Activated gamma-delta T cell treated with anti-CD3 and anti-CD28 coated beads, Interleukin-2, amount 50 U/mL, for 16 hours (primary cell): Measurements from ENCODE around the gene MTLN.
"Not testable (repeated sequence)": the region's sequence is repeated elsewhere in the genome, so short reads cannot be mapped to it uniquely, and the experiment has no call there.

ENCODE experiments used
- DNase-seq: peaks from one replicate; pipeline ENCODE4 v3.0.0-alpha.2; 2020; ENCODE audit warnings: low read depth

Gene MTLN

DNA sequence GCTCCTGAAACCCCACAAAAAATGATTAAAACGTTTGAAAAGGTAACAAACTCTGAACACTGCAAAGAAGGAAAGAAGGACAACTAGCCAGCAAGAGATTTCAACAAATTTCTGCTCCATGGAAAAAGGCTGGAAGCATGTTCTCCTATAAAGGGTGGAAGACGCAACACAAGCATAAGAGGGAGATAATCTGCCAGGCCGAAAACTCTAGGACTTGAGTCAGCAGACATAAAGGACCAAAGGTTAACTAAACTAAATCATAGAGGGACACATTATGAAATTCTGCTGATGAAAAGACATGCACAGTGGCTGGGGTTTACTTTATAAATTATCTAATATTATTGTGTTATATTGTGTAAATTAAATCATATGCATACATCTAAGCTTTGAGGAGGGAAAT lies 14.3 kb downstream of the MTLN start:
- no peak for DNase-seq

DNA sequence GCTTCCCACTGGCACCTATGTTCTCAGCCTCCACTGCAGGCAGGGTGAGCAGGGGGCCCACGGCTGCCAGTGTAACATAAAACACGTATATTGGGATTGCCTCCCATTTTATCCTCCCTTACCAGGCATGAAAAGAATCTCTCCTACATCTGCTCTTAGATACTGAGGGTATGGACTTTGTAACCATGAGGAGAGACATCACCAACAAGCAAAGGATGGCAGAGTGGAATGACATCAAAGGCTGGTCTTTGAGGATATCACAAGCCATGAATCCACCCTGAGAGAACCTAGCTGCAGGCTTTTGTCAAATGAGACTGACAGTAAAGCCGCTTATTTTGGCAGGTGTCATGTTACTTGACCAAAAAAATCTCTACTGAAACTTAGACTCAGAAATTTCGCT lies 14.9 kb downstream of the MTLN start:
- no peak for DNase-seq

DNA sequence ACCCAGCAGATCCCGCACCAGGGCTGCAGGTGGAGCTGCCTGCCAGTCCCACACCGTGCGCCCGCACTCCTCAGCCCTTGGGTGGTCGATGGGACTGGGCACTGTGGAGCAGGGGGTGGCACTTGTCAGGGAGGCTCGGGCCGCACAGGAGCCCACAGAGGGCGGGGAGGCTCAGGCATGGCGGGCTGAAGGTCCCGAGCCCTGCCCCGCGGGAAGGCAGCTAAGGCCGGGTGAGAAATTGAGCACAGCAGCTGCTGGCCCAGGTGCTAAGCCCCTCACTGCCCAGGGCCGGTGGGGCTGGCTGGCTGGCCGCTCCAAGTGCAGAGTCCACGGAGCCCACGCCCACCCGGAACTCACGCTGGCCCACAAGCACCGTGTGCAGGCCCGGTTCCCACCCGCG lies 22.2 kb downstream of the MTLN start:
- not testable (repeated sequence) for DNase-seq

DNA sequence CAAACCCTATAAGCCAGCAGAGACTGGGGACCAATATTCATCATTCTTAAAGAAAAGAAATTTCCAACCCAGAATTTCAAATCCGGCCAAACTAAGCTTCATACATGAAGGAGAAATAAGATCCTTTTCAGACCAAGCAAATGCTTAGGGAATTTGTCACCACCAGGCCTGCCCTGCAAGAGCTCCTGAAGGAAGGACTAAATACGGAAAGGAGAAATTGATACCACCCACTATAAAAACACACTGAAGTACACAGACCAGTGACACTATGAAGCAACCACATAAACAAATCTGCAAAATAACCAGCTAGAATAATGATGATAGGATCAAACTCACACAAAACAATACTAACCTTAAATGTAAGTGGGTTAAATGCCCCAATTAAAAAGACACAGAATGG lies 29.9 kb downstream of the MTLN start:
- no peak for DNase-seq

DNA sequence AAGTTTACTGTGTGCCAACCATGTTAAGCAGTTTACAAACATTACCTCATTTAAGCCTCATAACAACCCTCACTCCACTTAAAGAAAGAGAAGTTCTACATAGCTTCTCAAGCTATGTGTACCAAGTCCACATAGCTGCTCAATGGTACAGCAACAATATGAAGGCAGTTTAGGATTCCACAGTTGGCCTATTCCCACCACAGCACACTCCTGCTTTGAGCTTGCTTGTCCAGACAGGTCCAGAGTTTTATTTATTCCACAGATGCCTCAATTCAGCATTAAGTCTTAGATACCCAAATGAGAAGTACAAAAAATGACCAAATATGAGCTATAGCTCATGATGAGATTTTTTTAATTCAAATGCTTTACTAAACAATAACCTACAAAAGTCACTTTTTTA lies 32.3 kb downstream of the MTLN start:
- no peak for DNase-seq

DNA sequence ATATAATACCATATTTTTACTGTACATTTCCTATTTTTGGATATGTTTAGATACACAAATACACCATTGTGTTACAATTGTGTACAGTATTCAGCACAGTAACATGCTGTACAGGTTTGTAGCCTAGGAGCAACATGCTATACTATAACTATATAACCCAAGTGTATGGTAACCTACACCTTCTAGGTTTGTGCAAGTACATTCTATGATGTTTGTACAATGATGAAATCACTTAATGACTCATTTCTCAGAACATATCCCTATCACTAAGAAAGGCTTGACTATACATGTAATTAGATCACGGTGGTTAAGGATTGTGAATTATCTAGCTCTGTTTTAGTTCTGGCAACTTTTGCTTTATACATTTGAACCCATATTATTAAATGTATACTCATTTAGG lies 38.8 kb downstream of the MTLN start:
- DNase-seq = no peak

DNA sequence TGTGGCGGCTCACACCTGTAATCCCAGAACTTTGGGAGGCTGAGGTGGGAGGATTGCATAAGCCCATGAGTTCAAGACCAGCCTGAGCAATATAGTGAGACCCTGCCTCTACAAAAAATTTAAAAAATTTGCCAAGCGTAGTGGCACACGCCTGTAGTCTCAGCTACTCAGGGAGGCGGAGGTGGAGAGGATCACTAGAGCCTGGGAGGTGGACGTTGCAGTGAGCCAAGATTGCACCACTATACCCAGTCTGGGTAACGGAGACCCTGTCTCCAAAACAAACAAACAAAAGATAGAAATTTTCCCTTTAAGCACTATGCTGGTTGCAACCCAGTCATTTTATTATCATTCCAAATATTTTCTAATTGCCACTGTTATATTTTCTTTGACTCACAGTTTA lies 39.8 kb downstream of the MTLN start:
- no peak for DNase-seq

DNA sequence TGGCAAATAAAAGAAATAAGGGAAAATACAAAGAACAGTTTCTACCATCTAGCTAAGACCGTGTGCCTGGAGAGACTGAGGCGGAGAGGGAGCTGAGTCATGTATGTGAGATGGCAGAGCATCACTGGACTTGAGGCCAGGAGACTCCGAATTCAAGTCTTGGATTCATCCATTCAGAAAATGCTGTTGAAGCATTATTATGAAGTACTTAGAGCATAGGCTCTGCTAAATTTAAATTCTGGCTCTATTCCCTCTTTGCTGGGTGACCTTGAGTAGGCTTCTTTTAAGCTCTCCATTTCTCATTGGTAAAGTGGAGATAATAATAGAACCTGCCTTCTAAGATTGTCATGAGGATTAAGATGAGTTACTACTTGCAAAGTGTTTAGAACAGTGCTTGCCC lies 42.2 kb downstream of the MTLN start:
- DNase-seq = no peak

DNA sequence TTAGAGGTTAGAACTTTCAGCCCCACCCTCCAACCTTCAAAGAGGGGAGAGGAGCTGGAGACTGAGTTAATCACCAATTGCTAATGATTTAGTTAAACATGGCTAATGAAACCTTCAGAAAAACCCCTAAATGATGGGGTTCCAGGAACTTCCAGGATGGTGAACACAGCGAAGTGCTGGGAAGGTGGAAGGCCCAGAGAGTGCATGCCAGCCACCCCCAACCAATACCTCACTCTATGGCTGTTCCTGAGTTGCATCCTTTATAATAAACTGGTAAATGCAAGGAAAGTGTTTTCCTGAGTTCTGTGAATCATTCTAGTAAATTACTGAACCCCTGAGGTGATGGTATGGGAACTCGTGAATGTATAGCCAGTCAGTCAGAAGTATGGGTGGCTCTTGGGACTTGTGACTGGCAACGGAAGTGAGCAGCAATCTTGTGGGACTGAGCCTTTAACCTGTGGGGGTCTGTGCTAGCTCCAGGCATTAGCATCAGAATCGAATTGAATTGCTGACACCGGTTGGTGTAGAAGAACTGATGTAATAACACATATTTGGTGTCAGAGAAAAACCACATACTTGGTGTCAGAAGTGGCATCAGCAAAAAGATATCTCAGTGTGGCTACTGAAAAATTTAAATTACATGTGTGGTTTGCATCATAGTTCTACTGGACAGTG lies 44.9 kb downstream of the MTLN start:
- no peak for DNase-seq

DNA sequence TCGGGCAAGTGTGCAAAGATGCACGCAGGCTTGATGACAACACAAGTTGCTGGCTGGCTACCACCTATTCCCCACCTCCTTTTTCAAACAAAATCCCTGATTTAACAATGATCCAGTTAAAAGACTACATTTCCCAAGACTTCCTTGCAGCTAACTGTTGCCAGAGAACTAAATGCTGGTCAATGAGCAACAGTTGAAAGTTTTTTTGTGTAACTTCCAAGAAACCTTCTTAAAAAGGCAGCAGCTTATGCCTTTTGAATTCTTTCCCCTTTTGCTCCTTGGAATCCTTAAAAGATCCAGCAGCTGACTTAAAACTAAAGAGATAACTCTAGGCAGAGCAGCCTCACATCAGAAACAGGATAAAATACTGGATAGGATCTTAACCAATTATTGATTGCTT lies 46.1 kb downstream of the MTLN start:
- no peak for DNase-seq
